ENCODE measurements around the gene CEP162. TPM values are rescaled to one million over a fixed set of nuclear protein-coding genes. Genes with fewer than 3 reads are reported as not detected.
"Not testable (repeated sequence)": the region's sequence is repeated elsewhere in the genome, so short reads cannot be mapped to it uniquely, and the experiment has no call there.

Gene CEP162
- total and polyA plus RNA-seq, 2 experiments from 2014 or later: 9.2 to 15.4 TPM

GRCh38 chr6:84107495-84107894, 119.9 kb downstream of the CEP162 start:
- Histone ChIP-seq H3K36me3 (ENCODE audit: insufficient read depth) (no peaks in the 10 kb centered on the region), H3K4me2 (no peak overlapping the region), H3K9me2 (ENCODE audit: insufficient read depth) (peaks cover 28% of the 10 kb centered on the region), H3K27me3 (ENCODE audit: insufficient read depth) (no peaks in the 10 kb centered on the region), H2AFZ (no peak overlapping the region), H3K27ac (ENCODE audit: low read depth) (no peak overlapping the region), H4K20me1 (replicated peaks; ENCODE audit: insufficient read depth) (no peaks in the 10 kb centered on the region), H3K4me1 (ENCODE audit: insufficient read depth) (no peaks in the 10 kb centered on the region), H3F3A (replicated peaks; ENCODE audit: low read depth) (no peaks in the 10 kb centered on the region), H3K4me3 (no peak overlapping the region), H3K79me2 (replicated peaks; ENCODE audit: insufficient read depth) (no peaks in the 10 kb centered on the region)
- Mint-ChIP-seq H3K27ac (no peak overlapping the region), H3K27me3 (ENCODE audit: insufficient read depth, low read depth, poor library complexity) (peaks cover under 1% of the 10 kb centered on the region), H3K9me3 (peaks cover 6% of the 10 kb centered on the region; the same call in 2 of the 3 replicates), H3K36me3 (ENCODE audit: low read depth) (peaks cover 4% of the 10 kb centered on the region; the same call in 2 of the 3 replicates), H3K4me3 (no peak overlapping the region), H3K4me1 (no peaks in the 10 kb centered on the region)
- TF ChIP-seq ETS1 (IDR thresholded peaks at IDR 0.05): no peak
- no peak for TF ChIP-seq STAT1 (IDR thresholded peaks at IDR 0.05; ENCODE audit: unreplicated experiment)
- TF ChIP-seq NANOG (IDR thresholded peaks at IDR 0.05; ENCODE audit: borderline replicate concordance): no peak
- TF ChIP-seq JUNB (IDR thresholded peaks at IDR 0.05; ENCODE audit: unreplicated experiment): no peak
- TF ChIP-seq EZH2 (IDR thresholded peaks at IDR 0.05; ENCODE audit: low read depth, unreplicated experiment): no peak
- TF ChIP-seq EZH2phosphoT487 (IDR thresholded peaks at IDR 0.05; ENCODE audit: unreplicated experiment): no peak
- DNase-seq (ENCODE audit: low spot score) (no peak), ATAC-seq (no peak)

DNA sequence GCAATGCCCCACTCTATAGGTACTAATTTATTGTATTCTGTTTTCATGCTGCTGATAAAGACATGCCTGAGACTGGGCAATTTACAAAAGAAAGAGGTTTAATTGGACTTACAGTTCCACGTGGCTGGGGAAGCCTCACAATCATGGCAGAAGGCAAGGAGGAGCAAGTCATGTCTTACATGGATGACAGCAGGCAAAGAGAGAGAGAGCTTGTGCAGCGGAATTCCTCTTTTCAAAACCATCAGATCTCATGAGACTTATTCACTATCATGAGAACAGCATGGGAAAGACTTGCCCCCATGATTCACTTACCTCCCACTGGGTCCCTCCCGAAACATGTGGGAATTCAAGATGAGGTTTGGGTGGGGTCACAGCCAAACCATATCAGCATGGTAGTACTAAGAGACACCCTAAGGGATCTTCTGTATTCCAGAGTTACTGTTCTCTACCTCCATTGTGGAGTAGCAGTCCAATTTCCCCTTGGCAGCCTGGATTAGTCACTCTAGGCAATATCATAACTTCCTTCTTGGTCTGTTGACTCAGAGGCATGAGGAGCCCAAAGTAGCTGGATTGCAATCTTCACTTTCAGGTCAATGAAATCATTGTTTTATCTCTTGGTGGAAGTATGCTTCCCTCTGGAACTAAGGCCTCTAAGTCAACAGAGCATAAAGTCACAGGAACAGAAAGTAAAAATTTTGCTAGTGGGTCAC, 122.1 kb downstream of the CEP162 start:
- not testable (repeated sequence) for H3K9me3 Mint-ChIP-seq; H3K27me3 ChIP-seq (ENCODE audit: insufficient read depth); H3K4me3 ChIP-seq; H4K20me1 ChIP-seq (replicated peaks; ENCODE audit: insufficient read depth); H3K36me3 Mint-ChIP-seq (ENCODE audit: low read depth); H3K79me2 ChIP-seq (replicated peaks; ENCODE audit: insufficient read depth); H2AFZ ChIP-seq; DNase-seq (ENCODE audit: low spot score); H3K4me3 Mint-ChIP-seq; H3K27ac Mint-ChIP-seq; H3K4me1 Mint-ChIP-seq; H3K4me1 ChIP-seq (ENCODE audit: insufficient read depth); H3K36me3 ChIP-seq (ENCODE audit: insufficient read depth); ATAC-seq; H3K4me2 ChIP-seq; H3F3A ChIP-seq (replicated peaks; ENCODE audit: low read depth); H3K27me3 Mint-ChIP-seq (ENCODE audit: insufficient read depth, low read depth, poor library complexity); H3K27ac ChIP-seq (ENCODE audit: low read depth)
- H3K9me2 ChIP-seq (ENCODE audit: insufficient read depth): peaks cover 29% of the 10 kb centered on the region

GRCh38 chr6:84103029-84103428, 124.4 kb downstream of the CEP162 start:
- Mint-ChIP-seq H3K27me3 (ENCODE audit: insufficient read depth, low read depth, poor library complexity) (peaks cover 1% of the 10 kb centered on the region), H3K36me3 (ENCODE audit: low read depth) (peaks cover 4% of the 10 kb centered on the region; the same call in 2 of the 3 replicates), H3K4me3 (no peak overlapping the region), H3K4me1 (no peaks in the 10 kb centered on the region), H3K27ac (no peak overlapping the region), H3K9me3 (peaks cover 6% of the 10 kb centered on the region; the same call in 2 of the 3 replicates)
- no peak overlapping the region for H3K4me3 ChIP-seq
- no peak for ATAC-seq
- no peaks in the 10 kb centered on the region for H3F3A ChIP-seq (replicated peaks; ENCODE audit: low read depth)
- H3K79me2 ChIP-seq (replicated peaks; ENCODE audit: insufficient read depth): no peaks in the 10 kb centered on the region
- H3K36me3 ChIP-seq (ENCODE audit: insufficient read depth): no peaks in the 10 kb centered on the region
- no peak overlapping the region for H3K4me2 ChIP-seq
- H3K4me1 ChIP-seq (ENCODE audit: insufficient read depth): no peaks in the 10 kb centered on the region
- peaks cover 29% of the 10 kb centered on the region for H3K9me2 ChIP-seq (ENCODE audit: insufficient read depth)
- no peaks in the 10 kb centered on the region for H4K20me1 ChIP-seq (replicated peaks; ENCODE audit: insufficient read depth)
- DNase-seq (ENCODE audit: low spot score): no peak
- H2AFZ ChIP-seq: no peak overlapping the region
- H3K27me3 ChIP-seq (ENCODE audit: insufficient read depth): no peaks in the 10 kb centered on the region
- no peak overlapping the region for H3K27ac ChIP-seq (ENCODE audit: low read depth)
- TF ChIP-seq EZH2 (IDR thresholded peaks at IDR 0.05; ENCODE audit: low read depth, unreplicated experiment): no peak
- TF ChIP-seq ZNF331 (CRISPR knock-in tag; IDR thresholded peaks at IDR 0.05; ENCODE audit: low read depth): no peak
- TF ChIP-seq ZNF114 (CRISPR knock-in tag; IDR thresholded peaks at IDR 0.05): no peak
- TF ChIP-seq CREB1 (CRISPR knock-in tag; IDR thresholded peaks at IDR 0.05; ENCODE audit: low read depth): no peak
- no peak for TF ChIP-seq STAT1 (IDR thresholded peaks at IDR 0.05; ENCODE audit: unreplicated experiment)
- TF ChIP-seq, protein P1, sequence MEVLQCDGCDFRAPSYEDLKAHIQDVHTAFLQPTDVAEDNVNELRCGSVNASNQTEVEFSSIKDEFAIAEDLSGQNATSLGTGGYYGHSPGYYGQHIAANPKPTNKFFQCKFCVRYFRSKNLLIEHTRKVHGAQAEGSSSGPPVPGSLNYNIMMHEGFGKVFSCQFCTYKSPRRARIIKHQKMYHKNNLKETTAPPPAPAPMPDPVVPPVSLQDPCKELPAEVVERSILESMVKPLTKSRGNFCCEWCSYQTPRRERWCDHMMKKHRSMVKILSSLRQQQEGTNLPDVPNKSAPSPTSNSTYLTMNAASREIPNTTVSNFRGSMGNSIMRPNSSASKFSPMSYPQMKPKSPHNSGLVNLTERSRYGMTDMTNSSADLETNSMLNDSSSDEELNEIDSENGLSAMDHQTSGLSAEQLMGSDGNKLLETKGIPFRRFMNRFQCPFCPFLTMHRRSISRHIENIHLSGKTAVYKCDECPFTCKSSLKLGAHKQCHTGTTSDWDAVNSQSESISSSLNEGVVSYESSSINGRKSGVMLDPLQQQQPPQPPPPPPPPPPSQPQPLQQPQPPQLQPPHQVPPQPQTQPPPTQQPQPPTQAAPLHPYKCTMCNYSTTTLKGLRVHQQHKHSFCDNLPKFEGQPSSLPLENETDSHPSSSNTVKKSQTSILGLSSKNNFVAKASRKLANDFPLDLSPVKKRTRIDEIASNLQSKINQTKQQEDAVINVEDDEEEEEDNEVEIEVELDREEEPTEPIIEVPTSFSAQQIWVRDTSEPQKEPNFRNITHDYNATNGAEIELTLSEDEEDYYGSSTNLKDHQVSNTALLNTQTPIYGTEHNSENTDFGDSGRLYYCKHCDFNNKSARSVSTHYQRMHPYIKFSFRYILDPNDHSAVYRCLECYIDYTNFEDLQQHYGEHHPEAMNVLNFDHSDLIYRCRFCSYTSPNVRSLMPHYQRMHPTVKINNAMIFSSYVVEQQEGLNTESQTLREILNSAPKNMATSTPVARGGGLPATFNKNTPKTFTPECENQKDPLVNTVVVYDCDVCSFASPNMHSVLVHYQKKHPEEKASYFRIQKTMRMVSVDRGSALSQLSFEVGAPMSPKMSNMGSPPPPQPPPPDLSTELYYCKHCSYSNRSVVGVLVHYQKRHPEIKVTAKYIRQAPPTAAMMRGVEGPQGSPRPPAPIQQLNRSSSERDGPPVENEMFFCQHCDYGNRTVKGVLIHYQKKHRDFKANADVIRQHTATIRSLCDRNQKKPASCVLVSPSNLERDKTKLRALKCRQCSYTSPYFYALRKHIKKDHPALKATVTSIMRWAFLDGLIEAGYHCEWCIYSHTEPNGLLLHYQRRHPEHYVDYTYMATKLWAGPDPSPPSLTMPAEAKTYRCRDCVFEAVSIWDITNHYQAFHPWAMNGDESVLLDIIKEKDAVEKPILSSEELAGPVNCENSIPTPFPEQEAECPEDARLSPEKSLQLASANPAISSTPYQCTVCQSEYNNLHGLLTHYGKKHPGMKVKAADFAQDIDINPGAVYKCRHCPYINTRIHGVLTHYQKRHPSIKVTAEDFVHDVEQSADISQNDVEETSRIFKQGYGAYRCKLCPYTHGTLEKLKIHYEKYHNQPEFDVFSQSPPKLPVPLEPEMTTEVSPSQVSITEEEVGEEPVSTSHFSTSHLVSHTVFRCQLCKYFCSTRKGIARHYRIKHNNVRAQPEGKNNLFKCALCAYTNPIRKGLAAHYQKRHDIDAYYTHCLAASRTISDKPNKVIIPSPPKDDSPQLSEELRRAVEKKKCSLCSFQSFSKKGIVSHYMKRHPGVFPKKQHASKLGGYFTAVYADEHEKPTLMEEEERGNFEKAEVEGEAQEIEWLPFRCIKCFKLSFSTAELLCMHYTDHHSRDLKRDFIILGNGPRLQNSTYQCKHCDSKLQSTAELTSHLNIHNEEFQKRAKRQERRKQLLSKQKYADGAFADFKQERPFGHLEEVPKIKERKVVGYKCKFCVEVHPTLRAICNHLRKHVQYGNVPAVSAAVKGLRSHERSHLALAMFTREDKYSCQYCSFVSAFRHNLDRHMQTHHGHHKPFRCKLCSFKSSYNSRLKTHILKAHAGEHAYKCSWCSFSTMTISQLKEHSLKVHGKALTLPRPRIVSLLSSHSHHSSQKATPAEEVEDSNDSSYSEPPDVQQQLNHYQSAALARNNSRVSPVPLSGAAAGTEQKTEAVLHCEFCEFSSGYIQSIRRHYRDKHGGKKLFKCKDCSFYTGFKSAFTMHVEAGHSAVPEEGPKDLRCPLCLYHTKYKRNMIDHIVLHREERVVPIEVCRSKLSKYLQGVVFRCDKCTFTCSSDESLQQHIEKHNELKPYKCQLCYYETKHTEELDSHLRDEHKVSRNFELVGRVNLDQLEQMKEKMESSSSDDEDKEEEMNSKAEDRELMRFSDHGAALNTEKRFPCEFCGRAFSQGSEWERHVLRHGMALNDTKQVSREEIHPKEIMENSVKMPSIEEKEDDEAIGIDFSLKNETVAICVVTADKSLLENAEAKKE (CRISPR knock-in tag; IDR thresholded peaks at IDR 0.05): no peak
